ENCODE data around the gene SPOCK1. TPM values are rescaled to one million over a fixed set of nuclear protein-coding genes. Genes with fewer than 3 reads are reported as not detected.

The SPOCK1 gene
- total RNA-seq, 1 experiment from 2014 or later, result 0.27 TPM

DNA sequence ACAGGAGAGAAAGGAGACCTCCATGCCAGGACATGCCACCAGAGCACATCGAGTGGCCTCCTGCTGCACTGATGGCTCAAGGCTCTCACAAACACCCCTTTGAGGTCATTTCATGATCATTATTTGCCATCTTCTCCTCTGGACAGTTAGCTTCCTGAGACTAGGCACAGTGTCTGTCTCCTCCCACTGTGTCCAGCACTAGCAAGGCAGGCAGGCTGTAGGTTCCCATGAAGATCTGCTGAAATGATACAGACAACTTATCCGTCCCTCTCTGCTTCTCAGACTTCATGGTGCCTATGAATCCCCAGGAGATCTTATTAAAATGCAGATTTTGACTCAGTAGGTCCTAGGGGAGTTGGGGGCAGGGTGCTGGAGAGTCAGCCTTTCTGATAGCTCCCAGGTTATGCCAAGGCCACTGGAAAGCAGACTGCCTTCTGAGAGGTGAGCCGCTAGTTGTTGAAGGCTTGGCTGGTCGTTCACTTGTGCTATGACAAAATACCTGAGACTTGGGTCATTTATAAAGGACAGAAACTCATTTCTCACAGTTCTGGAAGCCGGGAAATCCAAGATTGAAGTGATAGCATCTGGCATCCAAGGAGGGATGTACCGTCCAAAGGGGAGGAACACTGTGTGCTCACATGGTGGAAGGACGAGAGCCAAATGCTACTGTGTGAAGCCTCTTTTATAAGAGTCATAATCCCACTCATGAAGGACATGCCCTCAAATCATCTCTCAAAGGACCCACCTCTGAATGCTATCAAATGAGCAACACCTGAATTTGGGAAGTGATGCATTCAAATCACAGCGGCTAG lies 183.4 kb downstream of the SPOCK1 start:
- Histone ChIP-seq H3K27ac (ENCODE audit: low read depth, low read length) (no peak overlapping the region), H3K4me1 (ENCODE audit: control insufficient read depth in 1 of 2, insufficient read depth in 2 of 2, low read length in 2 of 2) (peaks cover 0 to 5% of the 10 kb centered on the region in 2 experiments; a peak in 2 of 4 replicates), H3K36me3 (ENCODE audit: control insufficient read depth in 1 of 2, insufficient read depth in 2 of 2, low read length in 2 of 2) (no peaks in the 10 kb centered on the region), H3K79me2 (ENCODE audit: insufficient read depth, low read length) (no peaks in the 10 kb centered on the region), H3K9ac (ENCODE audit: low read length) (no peak overlapping the region), H4K20me1 (ENCODE audit: insufficient read depth) (no peaks in the 10 kb centered on the region), H3K9me2 (ENCODE audit: insufficient read depth) (no peaks in the 10 kb centered on the region), H3K4me3 (replicated peaks in 1 of 2; ENCODE audit: low read depth in 1 of 2, low read length in 2 of 2) (no peak overlapping the region), H3K9me3 (ENCODE audit: control insufficient read depth in 1 of 2, insufficient read depth in 1 of 2, low read depth in 1 of 2, low read length in 2 of 2) (no peaks in the 10 kb centered on the region), H3K4me2 (ENCODE audit: low read length) (no peak overlapping the region), H3K27me3 (ENCODE audit: insufficient read depth, low read length) (peaks cover 66% of the 10 kb centered on the region), H2AFZ (ENCODE audit: low read depth, low read length, poor library complexity, severe bottlenecking) (no peak overlapping the region)
- intact Hi-C loops (cut with micrococcal nuclease), result no loop called here
- BruUV-seq (replicated peaks), result no TSS peak
- ChIA-PET CTCF (no interaction called here), POLR2A (no interaction called here), RAD21 (ENCODE audit: low non-redundant PET in 1 of 2, low total read pairs in 2 of 2, uncharacterized antibody in 2 of 2, unreplicated experiment in 2 of 2) (no interaction called here)
- no peak for DNase-seq (ENCODE audit: low read depth, low spot score)
- no peak for TF ChIP-seq JUND (IDR thresholded peaks at IDR 0.05)
- no peak for TF ChIP-seq CEBPB (IDR thresholded peaks at IDR 0.05; ENCODE audit: low read depth)
- TF ChIP-seq POLR2A (IDR thresholded peaks at IDR 0.05; ENCODE audit: borderline replicate concordance, extremely low read depth, insufficient read depth, insufficient read length), result no peak
- no peak for TF ChIP-seq CBX3 (IDR thresholded peaks at IDR 0.05; ENCODE audit: low read depth)
- TF ChIP-seq TCF7L2 (IDR thresholded peaks at IDR 0.05; ENCODE audit: borderline replicate concordance, extremely low read depth, insufficient read depth, insufficient read length), result no peak
- no peak for TF ChIP-seq SRF (IDR thresholded peaks at IDR 0.05; ENCODE audit: low read depth)
- TF ChIP-seq SIN3A (IDR thresholded peaks at IDR 0.05; ENCODE audit: low read depth), result no peak
- TF ChIP-seq SP1 (IDR thresholded peaks at IDR 0.05; ENCODE audit: low read depth), result no peak
- TF ChIP-seq ZNF274 (IDR thresholded peaks at IDR 0.05; ENCODE audit: low read depth, low read length), result no peak
- no peak for TF ChIP-seq EZH2phosphoT487 (IDR thresholded peaks at IDR 0.05; ENCODE audit: borderline replicate concordance)
- TF ChIP-seq, protein P1, sequence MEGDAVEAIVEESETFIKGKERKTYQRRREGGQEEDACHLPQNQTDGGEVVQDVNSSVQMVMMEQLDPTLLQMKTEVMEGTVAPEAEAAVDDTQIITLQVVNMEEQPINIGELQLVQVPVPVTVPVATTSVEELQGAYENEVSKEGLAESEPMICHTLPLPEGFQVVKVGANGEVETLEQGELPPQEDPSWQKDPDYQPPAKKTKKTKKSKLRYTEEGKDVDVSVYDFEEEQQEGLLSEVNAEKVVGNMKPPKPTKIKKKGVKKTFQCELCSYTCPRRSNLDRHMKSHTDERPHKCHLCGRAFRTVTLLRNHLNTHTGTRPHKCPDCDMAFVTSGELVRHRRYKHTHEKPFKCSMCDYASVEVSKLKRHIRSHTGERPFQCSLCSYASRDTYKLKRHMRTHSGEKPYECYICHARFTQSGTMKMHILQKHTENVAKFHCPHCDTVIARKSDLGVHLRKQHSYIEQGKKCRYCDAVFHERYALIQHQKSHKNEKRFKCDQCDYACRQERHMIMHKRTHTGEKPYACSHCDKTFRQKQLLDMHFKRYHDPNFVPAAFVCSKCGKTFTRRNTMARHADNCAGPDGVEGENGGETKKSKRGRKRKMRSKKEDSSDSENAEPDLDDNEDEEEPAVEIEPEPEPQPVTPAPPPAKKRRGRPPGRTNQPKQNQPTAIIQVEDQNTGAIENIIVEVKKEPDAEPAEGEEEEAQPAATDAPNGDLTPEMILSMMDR (IDR thresholded peaks at IDR 0.05 in 2 of 3, conservative IDR thresholded peaks at IDR 0.05 in 1 of 3; ENCODE audit: borderline replicate concordance in 1 of 3, insufficient read depth in 1 of 3, low read depth in 2 of 3, low read length in 2 of 3), result no peak
- TF ChIP-seq, protein P2, sequence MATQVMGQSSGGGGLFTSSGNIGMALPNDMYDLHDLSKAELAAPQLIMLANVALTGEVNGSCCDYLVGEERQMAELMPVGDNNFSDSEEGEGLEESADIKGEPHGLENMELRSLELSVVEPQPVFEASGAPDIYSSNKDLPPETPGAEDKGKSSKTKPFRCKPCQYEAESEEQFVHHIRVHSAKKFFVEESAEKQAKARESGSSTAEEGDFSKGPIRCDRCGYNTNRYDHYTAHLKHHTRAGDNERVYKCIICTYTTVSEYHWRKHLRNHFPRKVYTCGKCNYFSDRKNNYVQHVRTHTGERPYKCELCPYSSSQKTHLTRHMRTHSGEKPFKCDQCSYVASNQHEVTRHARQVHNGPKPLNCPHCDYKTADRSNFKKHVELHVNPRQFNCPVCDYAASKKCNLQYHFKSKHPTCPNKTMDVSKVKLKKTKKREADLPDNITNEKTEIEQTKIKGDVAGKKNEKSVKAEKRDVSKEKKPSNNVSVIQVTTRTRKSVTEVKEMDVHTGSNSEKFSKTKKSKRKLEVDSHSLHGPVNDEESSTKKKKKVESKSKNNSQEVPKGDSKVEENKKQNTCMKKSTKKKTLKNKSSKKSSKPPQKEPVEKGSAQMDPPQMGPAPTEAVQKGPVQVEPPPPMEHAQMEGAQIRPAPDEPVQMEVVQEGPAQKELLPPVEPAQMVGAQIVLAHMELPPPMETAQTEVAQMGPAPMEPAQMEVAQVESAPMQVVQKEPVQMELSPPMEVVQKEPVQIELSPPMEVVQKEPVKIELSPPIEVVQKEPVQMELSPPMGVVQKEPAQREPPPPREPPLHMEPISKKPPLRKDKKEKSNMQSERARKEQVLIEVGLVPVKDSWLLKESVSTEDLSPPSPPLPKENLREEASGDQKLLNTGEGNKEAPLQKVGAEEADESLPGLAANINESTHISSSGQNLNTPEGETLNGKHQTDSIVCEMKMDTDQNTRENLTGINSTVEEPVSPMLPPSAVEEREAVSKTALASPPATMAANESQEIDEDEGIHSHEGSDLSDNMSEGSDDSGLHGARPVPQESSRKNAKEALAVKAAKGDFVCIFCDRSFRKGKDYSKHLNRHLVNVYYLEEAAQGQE (IDR thresholded peaks at IDR 0.05; ENCODE audit: low read depth), result no peak
- TF ChIP-seq, protein P3, sequence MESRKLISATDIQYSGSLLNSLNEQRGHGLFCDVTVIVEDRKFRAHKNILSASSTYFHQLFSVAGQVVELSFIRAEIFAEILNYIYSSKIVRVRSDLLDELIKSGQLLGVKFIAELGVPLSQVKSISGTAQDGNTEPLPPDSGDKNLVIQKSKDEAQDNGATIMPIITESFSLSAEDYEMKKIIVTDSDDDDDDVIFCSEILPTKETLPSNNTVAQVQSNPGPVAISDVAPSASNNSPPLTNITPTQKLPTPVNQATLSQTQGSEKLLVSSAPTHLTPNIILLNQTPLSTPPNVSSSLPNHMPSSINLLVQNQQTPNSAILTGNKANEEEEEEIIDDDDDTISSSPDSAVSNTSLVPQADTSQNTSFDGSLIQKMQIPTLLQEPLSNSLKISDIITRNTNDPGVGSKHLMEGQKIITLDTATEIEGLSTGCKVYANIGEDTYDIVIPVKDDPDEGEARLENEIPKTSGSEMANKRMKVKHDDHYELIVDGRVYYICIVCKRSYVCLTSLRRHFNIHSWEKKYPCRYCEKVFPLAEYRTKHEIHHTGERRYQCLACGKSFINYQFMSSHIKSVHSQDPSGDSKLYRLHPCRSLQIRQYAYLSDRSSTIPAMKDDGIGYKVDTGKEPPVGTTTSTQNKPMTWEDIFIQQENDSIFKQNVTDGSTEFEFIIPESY (IDR thresholded peaks at IDR 0.05; ENCODE audit: extremely low read depth, insufficient replicate concordance, low read length), result no peak
- TF ChIP-seq ZFX (IDR thresholded peaks at IDR 0.05), result no peak
- TF ChIP-seq RAD21 (IDR thresholded peaks at IDR 0.05; ENCODE audit: low read depth), result no peak
- TF ChIP-seq EGR1 (IDR thresholded peaks at IDR 0.05; ENCODE audit: low read depth), result no peak
- no peak for ATAC-seq

Measured in HCT116 (cell line).